Fibroblast of mammary gland (primary cell): ENCODE results near the gene SRP9.

Source experiments
- DNase-seq: peaks from one replicate; pipeline ENCODE4 v3.0.0-alpha.2; 2010; ENCODE audit warnings: low read depth
- H3K4me3 ChIP-seq: 2 replicates; pipeline ENCODE4 v1.5.1; 2011; ENCODE audit warnings: low read depth, mild to moderate bottlenecking, low read length, moderate library complexity; ENCODE audit not compliant: control insufficient read depth
- TF ChIP-seq, protein P1 (sequence below): conservative IDR thresholded peaks from 2 replicates; pipeline ENCODE4 v1.5.1; 2011; ENCODE audit warnings: low read depth, low read length, inconsistent platforms; ENCODE audit not compliant: control insufficient read depth, insufficient read depth

The SRP9 gene

DNA sequence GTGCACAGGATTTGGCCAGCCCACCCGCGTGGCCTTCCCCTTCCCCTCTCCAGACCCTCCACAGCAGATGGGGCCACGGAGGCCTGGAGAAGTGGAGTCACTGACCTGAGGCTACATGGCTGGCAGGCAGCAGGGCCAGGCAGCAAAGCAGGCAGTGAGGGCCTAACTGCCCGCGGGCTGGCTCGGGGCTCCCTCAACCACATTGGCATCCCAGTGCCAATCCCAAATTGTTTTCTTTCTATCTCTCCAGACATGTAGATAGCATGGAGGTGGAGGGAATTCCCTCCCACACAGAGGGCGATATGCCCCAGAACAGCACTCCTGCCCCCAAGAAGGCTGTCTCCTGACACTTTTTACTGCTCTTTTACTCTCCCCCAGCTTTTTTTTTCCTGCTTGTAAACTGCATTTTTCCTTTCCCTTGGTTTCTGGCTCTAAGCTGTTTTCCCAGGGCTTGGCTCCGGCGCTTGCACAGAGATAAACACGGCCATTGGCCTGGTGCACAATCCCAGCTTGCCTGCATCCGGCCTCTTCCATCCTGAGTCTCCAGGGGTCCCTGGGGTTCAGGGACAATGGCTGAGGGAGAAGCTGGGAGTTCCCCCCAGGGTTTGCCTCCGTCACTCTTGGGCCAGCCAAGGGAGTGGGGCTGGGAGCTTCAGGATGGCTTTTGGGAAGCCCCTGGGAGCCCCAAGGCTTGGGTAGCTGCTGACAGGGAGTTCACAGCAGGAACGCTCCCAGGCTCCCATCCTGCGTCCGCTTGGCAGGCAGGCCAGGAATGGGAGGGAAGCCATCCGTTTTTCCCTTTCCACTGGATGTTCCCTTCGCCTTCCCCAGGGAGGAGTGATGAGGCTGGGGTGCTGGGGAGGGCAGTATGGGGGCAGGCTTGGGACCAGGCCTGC, 39.3 kb downstream of the SRP9 start:
- no peak overlapping the region for H3K4me3 ChIP-seq
- peak; percentile 47 for DNase-seq
- TF ChIP-seq, protein P1, sequence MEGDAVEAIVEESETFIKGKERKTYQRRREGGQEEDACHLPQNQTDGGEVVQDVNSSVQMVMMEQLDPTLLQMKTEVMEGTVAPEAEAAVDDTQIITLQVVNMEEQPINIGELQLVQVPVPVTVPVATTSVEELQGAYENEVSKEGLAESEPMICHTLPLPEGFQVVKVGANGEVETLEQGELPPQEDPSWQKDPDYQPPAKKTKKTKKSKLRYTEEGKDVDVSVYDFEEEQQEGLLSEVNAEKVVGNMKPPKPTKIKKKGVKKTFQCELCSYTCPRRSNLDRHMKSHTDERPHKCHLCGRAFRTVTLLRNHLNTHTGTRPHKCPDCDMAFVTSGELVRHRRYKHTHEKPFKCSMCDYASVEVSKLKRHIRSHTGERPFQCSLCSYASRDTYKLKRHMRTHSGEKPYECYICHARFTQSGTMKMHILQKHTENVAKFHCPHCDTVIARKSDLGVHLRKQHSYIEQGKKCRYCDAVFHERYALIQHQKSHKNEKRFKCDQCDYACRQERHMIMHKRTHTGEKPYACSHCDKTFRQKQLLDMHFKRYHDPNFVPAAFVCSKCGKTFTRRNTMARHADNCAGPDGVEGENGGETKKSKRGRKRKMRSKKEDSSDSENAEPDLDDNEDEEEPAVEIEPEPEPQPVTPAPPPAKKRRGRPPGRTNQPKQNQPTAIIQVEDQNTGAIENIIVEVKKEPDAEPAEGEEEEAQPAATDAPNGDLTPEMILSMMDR, result no peak

DNA sequence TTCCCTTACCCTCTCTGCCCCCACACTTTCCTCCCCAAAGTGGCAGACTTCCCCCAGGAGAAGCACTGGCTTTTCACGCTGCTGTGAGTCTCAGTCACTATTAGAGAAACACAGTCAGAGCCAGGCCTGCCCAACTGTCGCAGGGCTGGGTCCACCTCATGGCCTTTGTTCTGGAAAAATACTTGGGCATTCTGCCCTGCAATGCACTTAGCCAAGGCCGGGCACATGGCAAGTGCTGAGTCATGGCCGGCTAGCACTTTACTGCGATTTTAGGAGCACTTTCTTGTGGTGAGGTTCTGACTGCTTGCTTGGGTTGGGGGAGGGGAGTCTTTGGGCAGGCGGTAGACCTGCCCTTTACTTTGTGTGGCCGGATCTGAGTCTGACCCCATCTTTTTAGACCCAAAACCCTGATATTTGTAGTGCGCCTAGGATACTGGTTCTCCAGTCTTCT, 40.0 kb downstream of the SRP9 start:
- TF ChIP-seq, protein P1, result no peak
- H3K4me3 ChIP-seq, result no peak overlapping the region
- DNase-seq, result peak; percentile 93

DNA sequence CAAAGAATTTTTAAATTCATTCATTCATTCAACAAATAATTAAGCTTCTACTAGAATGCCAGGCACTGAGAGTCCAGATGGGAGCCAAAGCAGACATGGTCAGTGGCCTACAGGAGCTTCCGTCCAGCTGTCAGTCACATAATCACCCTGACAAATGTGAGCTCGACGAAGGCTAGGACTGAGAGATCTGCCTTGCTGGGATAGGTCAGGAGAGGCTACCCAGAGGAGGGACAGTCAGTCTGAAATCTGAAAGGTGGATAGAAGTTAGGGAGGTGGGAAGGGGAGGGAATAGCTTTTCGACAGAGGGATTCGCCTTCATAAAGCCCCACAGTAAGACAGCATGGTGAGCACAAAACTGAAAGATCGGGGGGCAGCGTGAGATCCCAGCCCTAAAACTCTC, 40.6 kb downstream of the SRP9 start:
- TF ChIP-seq, protein P1, result no peak
- no peak for DNase-seq
- no peak overlapping the region for H3K4me3 ChIP-seq

DNA sequence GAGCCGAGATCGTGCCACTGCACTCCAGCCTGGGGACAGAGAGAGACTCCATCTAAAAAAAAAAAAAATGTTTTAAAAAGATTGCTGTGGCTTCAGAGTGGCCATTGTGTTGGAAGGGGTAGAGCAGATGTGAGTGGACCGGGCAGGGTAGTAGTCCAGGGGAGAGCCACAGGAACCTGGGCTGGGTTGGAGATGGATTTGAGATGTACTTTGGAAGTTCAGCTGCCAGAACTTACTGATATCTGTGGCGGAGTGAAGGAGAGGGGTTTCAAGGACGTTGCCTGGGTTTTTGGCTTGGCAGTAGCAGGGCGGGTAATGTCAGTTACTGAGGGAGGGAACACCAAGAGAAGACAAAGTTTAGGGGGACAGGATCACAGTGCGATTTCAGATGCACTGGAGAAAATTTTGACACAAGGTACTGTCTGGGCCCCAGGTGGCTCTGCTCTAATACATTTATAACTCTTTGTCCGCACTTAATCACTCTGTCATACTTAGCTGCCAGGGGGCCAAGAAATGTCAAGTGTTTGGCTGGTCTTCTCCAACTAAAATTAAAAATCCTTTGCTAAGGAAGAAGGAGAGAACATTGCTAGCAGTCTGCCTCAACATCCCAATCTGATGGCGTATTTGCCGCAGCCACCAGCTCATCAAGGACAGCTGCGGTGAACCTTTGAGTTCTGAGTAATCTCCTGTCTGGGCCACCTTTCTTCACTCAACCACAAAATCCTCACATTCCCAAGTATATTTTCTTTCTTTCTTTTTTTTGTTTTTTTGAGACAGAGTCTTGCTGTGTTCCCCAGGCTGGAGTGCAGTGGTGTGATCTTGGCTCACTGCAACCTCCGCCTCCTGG, 41.9 kb downstream of the SRP9 start:
- TF ChIP-seq, protein P1, result no peak
- no peak for DNase-seq
- no peak overlapping the region for H3K4me3 ChIP-seq

DNA sequence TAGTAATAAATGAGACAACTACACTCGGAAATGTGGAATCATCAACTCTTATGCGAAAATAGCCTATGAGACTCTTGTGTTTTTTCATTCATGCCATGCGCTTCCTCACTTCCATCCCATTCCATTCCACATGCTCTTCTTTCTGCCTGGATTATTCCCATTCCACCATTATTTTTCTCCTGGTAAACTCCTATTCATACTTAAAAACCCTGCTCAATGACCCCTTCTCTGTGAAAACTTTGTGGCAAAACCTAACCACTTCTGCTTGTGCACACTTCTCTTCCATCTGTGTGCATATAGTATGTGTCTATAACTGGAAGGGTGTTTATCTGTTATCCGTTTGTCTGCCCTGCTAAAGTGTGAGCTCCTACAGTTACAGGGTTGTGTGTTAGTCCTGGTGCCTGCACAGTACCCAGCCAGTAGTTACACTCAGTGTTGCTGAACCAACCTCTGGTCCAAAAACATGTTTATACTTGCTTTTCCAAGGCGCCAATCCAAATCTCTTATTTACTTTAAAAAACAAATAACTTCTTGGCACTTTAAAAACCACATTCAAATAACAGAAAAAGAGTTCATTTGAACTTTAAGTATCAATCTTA, 43.0 kb downstream of the SRP9 start:
- TF ChIP-seq, protein P1, result no peak
- H3K4me3 ChIP-seq, result no peak overlapping the region
- no peak for DNase-seq

DNA sequence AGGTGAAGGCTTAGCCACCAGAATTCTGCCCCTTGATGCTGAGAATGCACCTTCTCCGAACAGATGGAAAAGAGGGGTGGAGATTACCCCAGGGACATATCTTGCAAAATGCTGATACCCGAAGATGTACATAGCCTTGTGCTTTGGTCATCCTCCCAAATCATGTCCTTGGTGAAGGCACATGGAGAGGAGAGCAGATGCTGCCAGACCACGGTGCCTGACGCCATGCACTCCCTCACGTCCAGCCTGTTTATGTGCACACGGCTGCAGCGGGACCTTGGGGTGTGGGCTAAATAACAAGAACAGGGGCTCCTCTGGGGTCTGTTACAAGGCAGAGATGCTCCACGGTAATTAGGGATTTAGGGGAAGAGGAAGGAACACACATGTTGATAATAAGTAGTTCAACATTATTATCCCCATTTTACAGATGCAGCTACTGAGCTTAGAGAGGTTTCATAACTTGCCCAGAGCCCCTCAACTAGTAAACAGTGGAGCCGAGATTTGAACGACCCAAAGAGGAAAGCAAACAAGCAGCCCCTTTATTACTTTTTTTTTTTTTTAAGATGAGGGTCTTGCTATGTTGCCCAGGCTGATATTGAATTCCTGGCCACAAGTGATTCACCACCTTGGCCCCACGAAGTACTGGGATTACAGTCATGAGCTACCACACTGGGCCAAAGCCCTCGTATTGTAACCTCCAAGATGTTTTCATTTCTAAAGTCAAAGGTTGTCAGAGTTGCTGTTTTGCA, 45.2 kb downstream of the SRP9 start:
- TF ChIP-seq, protein P1, result no peak
- no peak overlapping the region for H3K4me3 ChIP-seq
- no peak for DNase-seq
